Mucosa of descending colon (tissue), 3 donors: ENCODE results near the gene BMERB1. TPM values are rescaled to one million over a fixed set of nuclear protein-coding genes. Genes with fewer than 3 reads are reported as not detected.

Experiments
- ATAC-seq: fragments of 200-7000 bp; cut with Tn5 transposase; one replicate; pipeline ENCODE4 v1.9.1; 2020; ENCODE audit warnings: mild to moderate bottlenecking, moderate library complexity
- DNase-seq, 3 donors: peaks; one replicate each; pipeline ENCODE4 v3.0.0-alpha.2; 2020
- H3K36me3 ChIP-seq: fragments of 200-600 bp; one replicate; pipeline ENCODE4 v1.8.0; 2021; ENCODE audit warnings: low read depth, mild to moderate bottlenecking
- H3K4me1 ChIP-seq: fragments of 200-600 bp; one replicate; pipeline ENCODE4 v1.8.0; 2021; ENCODE audit warnings: low read depth, mild to moderate bottlenecking
- H3K4me3 ChIP-seq: fragments of 200-600 bp; one replicate; pipeline ENCODE4 v1.8.0; 2021; ENCODE audit warnings: mild to moderate bottlenecking
- H3K9me3 ChIP-seq: fragments of 200-600 bp; one replicate; pipeline ENCODE4 v1.8.0; 2021; ENCODE audit warnings: mild to moderate bottlenecking
- CTCF ChIP-seq: fragments of 200-600 bp; IDR thresholded peaks from one replicate; pipeline ENCODE4 v1.8.0; 2022; ENCODE audit warnings: antibody characterized with exemption, mild to moderate bottlenecking
- intact Hi-C, 2 donors: fragments of 100-400 bp; cut with DNase I in 1 of 2; cut with micrococcal nuclease in 1 of 2; formaldehyde crosslinking; loops; one replicate each; pipeline versions ENCODE4 v1.11.0 to v1.11.1; 2022; cut with DNase I, micrococcal nuclease
- total RNA-seq, 3 donors: library from RNA; stranded (reverse); fragmentation: NEBNext Ultra II Directional in 2 of 3; extraction: Animal tissue kit (Norgen Biotek cat#: 25700) in 2 of 3; gene quantifications; one replicate each; pipeline versions ENCODE4 v1.2.1 to v1.2.4, GENCODE V29; 2021 to 2023
- donor health status: DM: no; HTN: no; CAD: no; lungs with moderate emphysema.
- donor health status: DM: no; HTN: no; CAD: no.
- donor health status: DM: no; HTN: yes; CAD: no.

The BMERB1 gene
- total RNA-seq, 3 donors from 2014 or later, result 5.4 to 54.3 (median 9.1) TPM

GRCh38 chr16:15583526-15583925 is 149.1 kb downstream of the BMERB1 start:
- Histone ChIP-seq H3K36me3 (no peaks in the 10 kb centered on the region), H3K4me3 (no peak overlapping the region), H3K4me1 (peaks cover 6% of the 10 kb centered on the region), H3K9me3 (peaks cover 3% of the 10 kb centered on the region)
- TF ChIP-seq CTCF, result no peak
- ATAC-seq, result no peak
- intact Hi-C loops, result no loop called here
- DNase-seq, result no peak

- no peaks in the 10 kb centered on the region for H3K36me3 ChIP-seq
- TF ChIP-seq CTCF, result no peak
These were observed 151.6 kb downstream of the BMERB1 start for GRCh38 chr16:15585956-15586355.

DNA sequence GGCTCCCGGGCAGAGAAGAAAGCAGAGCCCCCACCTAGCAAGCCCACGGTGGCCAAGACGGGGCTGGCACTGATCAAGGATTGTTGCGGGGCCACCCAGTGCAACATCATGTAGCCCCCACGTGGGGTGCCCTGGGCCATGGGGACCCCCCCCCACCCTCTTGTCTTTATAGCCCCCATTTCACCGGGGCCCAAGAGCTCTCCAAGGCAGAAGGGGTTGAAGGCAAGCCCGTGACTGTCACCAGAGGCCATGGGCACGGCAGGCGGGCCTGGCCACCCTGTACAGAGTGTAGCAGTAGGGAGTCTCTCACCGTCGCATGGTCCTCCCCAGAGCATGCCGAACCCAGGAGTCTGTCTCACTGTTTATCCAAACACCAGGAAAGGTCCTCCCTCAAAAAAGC is 152.3 kb downstream of the BMERB1 start:
- Histone ChIP-seq H3K36me3 (no peaks in the 10 kb centered on the region), H3K4me1 (peaks cover 23% of the 10 kb centered on the region), H3K4me3 (no peak overlapping the region), H3K9me3 (peaks cover 3% of the 10 kb centered on the region)
- no peak for TF ChIP-seq CTCF
- intact Hi-C loops, result no loop called here
- ATAC-seq (no peak), DNase-seq (no peak)

More at GRCh38 chr16:15585956-15586355, 151.6 kb downstream of the BMERB1 start:
- Histone ChIP-seq H3K4me1 (peaks cover 16% of the 10 kb centered on the region), H3K9me3 (peaks cover 3% of the 10 kb centered on the region), H3K4me3 (no peak overlapping the region)
- ATAC-seq (no peak), DNase-seq (no peak)
- intact Hi-C loops, result no loop called here

DNA sequence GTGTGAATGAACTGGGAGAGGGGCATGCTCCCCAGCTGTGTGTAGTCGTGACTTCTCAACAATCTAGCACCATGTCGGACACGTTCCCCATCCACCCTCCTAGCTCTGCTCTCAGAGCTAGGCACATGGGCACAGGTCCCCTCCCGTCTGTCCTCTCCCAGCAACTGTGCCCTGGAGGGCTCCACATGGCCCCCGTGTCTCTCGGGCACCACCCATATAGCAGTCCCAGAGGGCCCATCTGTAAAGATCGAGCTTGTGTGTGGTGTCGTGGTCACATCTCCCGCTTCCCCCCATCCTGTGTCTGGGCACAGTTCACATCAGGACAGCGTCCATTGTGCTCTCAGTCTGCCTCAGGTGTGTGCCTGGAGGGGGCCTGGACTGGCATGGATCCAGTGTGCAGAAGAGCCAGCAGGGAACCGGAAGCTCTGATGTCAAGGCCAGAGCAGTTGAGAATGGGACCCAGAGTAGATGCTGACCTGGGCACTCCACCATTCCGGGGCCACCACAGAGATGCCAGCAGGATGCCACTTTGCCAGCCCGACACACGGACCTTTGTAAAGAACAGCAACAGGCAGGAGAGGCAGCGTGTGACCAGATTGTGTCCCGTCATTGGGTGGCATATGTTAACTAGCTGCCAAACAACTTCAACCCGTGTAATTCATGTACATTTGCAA is 152.9 kb downstream of the BMERB1 start:
- DNase-seq (no peak), ATAC-seq (no peak)
- H3K4me1 ChIP-seq, result peaks cover 28% of the 10 kb centered on the region
- H3K36me3 ChIP-seq, result no peaks in the 10 kb centered on the region
- H3K9me3 ChIP-seq, result peaks cover 3% of the 10 kb centered on the region
- H3K4me3 ChIP-seq, result no peak overlapping the region
- intact Hi-C loops, result no loop called here
- TF ChIP-seq CTCF, result no peak

- Histone ChIP-seq H3K4me1 (peaks cover 28% of the 10 kb centered on the region), H3K36me3 (peaks cover 6% of the 10 kb centered on the region), H3K4me3 (no peak overlapping the region), H3K9me3 (no peaks in the 10 kb centered on the region)
- DNase-seq, result peak in 1 of 3 donors; percentile 54
- no peak for TF ChIP-seq CTCF
- ATAC-seq, result peak; percentile 24
- intact Hi-C loops, result no loop called here
These were observed 157.9 kb downstream of the BMERB1 start for GRCh38 chr16:15592324-15592723.
